Fibroblast of lung (primary cell): ENCODE results near the gene TRIM15. TPM values are rescaled to one million over a fixed set of nuclear protein-coding genes. Genes with fewer than 3 reads are reported as not detected.

Experiments
- DNase-seq, 2 donors: peaks; one replicate each; pipeline versions ENCODE4 v3.0.0 to v3.0.0-alpha.2; 2010; ENCODE audit warnings: low read depth in 2 of 2
- H2AFZ ChIP-seq: 2 replicates; pipeline ENCODE4 v1.5.1; 2012; ENCODE audit warnings: low read length, control low read depth, inconsistent platforms
- H3K27ac ChIP-seq: 2 replicates; pipeline ENCODE4 v1.5.1; 2011; ENCODE audit warnings: low read length, control low read depth; ENCODE audit not compliant: insufficient read depth
- H3K27me3 ChIP-seq: 2 replicates; pipeline ENCODE4 v1.5.1; 2011; ENCODE audit warnings: mild to moderate bottlenecking, low read length; ENCODE audit not compliant: control insufficient read depth, insufficient read depth
- H3K36me3 ChIP-seq: 2 replicates; pipeline ENCODE4 v1.5.1; 2011; ENCODE audit warnings: low read length; ENCODE audit not compliant: control insufficient read depth, insufficient read depth
- H3K4me1 ChIP-seq: 2 replicates; pipeline ENCODE4 v1.5.1; 2011; ENCODE audit warnings: low read length; ENCODE audit not compliant: control insufficient read depth, insufficient read depth; ENCODE audit errors: extremely low read depth
- H3K4me2 ChIP-seq: 2 replicates; pipeline ENCODE4 v1.5.1; 2011; ENCODE audit warnings: low read length, control low read depth; ENCODE audit not compliant: insufficient read depth; ENCODE audit errors: extremely low read depth
- H3K4me3 ChIP-seq, 4 experiments: fragments of 200-600 bp in 1 of 4; sonication (generic) in 1 of 4; replicated peaks in 1 of 4; 2 replicates each; pipeline ENCODE4 v1.5.1; 2011 to 2016; ENCODE audit warnings: low read length in 4 of 4, low read depth in 3 of 4, mild to moderate bottlenecking in 3 of 4, control low read depth in 2 of 4, inconsistent platforms in 1 of 4, mixed read lengths in 1 of 4; ENCODE audit not compliant: insufficient read depth in 1 of 4; ENCODE audit errors: control extremely low read depth in 1 of 4
- H3K79me2 ChIP-seq: 2 replicates; pipeline ENCODE4 v1.5.1; 2012; ENCODE audit warnings: mild to moderate bottlenecking, low read length, inconsistent platforms; ENCODE audit not compliant: control insufficient read depth, insufficient read depth
- H3K9ac ChIP-seq: 2 replicates; pipeline ENCODE4 v1.5.1; 2011; ENCODE audit warnings: mild to moderate bottlenecking, low read length, control low read depth; ENCODE audit not compliant: insufficient read depth
- H3K9me3 ChIP-seq: 2 replicates; pipeline ENCODE4 v1.5.1; 2012; ENCODE audit warnings: low read depth, low read length; ENCODE audit not compliant: control insufficient read depth, insufficient read depth
- H4K20me1 ChIP-seq: 2 replicates; pipeline ENCODE4 v1.5.1; 2011; ENCODE audit warnings: low read length; ENCODE audit not compliant: control insufficient read depth, insufficient read depth; ENCODE audit errors: extremely low read depth
- EZH2 ChIP-seq: IDR thresholded peaks from 2 replicates; pipeline ENCODE4 v1.5.1; 2012; ENCODE audit warnings: low read length, control low read depth, mild to moderate bottlenecking; ENCODE audit errors: missing control alignments
- polyA plus RNA-seq, 2 donors: library from polyadenylated mRNA; depleted of rRNA in 1 of 2; stranded (reverse) in 1 of 2; unstranded in 1 of 2; fragments of >200 nt; gene quantifications; 2 replicates each; pipeline ENCODE4 v1.2.1, GENCODE V29; 2011 to 2012; ENCODE audit warnings: missing spikeins in 1 of 2
- total RNA-seq: library from RNA; depleted of rRNA; stranded (reverse); fragments of >200 nt; gene quantifications from 2 replicates; pipeline ENCODE4 v1.2.1, GENCODE V29; 2014
- TF ChIP-seq, protein P1 (sequence below), 2 donors: IDR thresholded peaks in 1 of 2; conservative IDR thresholded peaks in 1 of 2; 1 replicate in 1 of 2; 2 replicates in 1 of 2; pipeline ENCODE4 v1.5.1; 2011 to 2012; ENCODE audit warnings: low read length in 2 of 2, control low read depth in 1 of 2, inconsistent platforms in 1 of 2, low read depth in 1 of 2, mild to moderate bottlenecking in 1 of 2

TRIM15 gene
- total and polyA plus RNA-seq, 2 donors (not counting 1 experiment from before 2014, with no cell fraction given) = not detected

DNA sequence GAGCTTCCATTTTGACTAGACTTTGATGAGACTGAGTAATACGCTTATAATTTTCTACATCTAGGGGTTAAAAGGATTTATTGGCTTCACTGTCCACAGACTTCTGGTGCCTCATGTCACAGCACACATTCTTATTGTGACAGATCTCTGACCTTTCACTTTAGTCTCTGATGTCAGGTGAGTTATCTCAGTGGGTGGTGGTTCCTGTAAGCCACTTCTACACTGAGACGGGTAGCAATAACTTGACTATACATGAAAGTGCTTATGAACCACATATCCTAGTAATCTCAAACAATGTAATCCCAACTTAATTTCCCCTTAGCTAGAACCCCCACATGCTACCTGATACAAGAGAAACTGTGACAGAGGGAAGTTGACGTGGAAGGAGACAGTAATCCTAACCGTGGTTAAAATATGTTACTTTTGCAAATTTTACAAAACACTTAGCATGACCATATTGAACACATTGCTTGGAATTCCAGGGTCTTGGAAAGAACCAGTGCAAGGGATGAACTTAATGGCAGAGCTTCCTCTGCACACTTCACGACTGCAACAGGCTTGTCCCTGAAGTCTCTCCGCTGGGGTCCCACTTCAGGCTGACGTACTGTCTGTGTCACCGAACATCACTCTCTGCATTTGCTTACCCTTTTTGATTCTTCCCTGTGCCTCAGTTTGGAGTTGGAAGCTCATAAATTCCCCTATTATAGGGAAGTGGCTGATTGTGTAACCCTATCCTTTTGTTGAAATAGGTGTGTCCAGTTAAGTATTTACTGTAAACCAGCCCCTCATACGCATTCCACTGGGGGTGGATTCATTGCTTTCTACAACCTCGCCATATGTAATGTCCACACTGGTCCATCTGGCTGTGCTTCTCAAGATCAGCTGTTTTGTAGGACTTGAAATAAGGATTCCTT, 33.8 kb upstream of the TRIM15 start:
- H3K9ac ChIP-seq = no peak overlapping the region
- no peak overlapping the region for H3K4me2 ChIP-seq
- no peaks in the 10 kb centered on the region for H3K9me3 ChIP-seq
- H3K4me3 ChIP-seq = no peak overlapping the region
- H3K79me2 ChIP-seq = no peaks in the 10 kb centered on the region
- no peaks in the 10 kb centered on the region for H3K36me3 ChIP-seq
- no peak for DNase-seq
- H4K20me1 ChIP-seq = no peaks in the 10 kb centered on the region
- no peak overlapping the region for H3K27ac ChIP-seq
- H3K27me3 ChIP-seq = peaks cover 33% of the 10 kb centered on the region
- no peak for TF ChIP-seq EZH2
- TF ChIP-seq, protein P1, sequence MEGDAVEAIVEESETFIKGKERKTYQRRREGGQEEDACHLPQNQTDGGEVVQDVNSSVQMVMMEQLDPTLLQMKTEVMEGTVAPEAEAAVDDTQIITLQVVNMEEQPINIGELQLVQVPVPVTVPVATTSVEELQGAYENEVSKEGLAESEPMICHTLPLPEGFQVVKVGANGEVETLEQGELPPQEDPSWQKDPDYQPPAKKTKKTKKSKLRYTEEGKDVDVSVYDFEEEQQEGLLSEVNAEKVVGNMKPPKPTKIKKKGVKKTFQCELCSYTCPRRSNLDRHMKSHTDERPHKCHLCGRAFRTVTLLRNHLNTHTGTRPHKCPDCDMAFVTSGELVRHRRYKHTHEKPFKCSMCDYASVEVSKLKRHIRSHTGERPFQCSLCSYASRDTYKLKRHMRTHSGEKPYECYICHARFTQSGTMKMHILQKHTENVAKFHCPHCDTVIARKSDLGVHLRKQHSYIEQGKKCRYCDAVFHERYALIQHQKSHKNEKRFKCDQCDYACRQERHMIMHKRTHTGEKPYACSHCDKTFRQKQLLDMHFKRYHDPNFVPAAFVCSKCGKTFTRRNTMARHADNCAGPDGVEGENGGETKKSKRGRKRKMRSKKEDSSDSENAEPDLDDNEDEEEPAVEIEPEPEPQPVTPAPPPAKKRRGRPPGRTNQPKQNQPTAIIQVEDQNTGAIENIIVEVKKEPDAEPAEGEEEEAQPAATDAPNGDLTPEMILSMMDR (conservative IDR thresholded peaks at IDR 0.05 in 1 of 2, IDR thresholded peaks at IDR 0.05 in 1 of 2; ENCODE audit: low read depth in 1 of 2, low read length in 2 of 2) = no peak
- H2AFZ ChIP-seq = no peak overlapping the region
- no peaks in the 10 kb centered on the region for H3K4me1 ChIP-seq

DNA sequence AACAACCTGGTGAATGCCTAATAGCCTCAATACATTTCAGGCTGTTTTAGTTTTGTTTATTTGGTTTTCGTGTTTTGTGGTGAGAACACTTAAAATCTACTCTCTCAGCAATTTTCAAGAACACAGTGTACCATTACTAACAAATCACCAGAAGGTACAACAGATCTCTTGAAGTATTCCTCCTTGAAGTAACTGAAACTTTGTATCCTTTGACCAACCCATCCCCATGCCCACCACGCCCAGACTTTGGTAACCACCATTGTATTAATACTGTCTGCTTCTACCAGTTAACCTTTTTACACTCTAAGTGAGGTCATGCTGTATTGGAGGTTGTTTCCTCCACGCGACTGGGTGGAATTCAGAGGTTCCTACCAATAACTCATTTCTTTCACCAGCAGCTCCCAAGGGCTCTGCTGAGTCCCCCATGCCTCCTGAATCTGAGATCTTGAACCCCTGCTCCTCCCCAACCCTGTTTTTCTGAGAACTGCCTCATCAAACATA, 33.1 kb upstream of the TRIM15 start:
- H3K27ac ChIP-seq = no peak overlapping the region
- no peaks in the 10 kb centered on the region for H4K20me1 ChIP-seq
- no peak overlapping the region for H3K4me3 ChIP-seq
- H2AFZ ChIP-seq = no peak overlapping the region
- no peak for DNase-seq
- no peak overlapping the region for H3K9ac ChIP-seq
- H3K79me2 ChIP-seq = no peaks in the 10 kb centered on the region
- no peak overlapping the region for H3K4me2 ChIP-seq
- H3K4me1 ChIP-seq = no peaks in the 10 kb centered on the region
- no peaks in the 10 kb centered on the region for H3K9me3 ChIP-seq
- TF ChIP-seq, protein P1 (conservative IDR thresholded peaks at IDR 0.05 in 1 of 2, IDR thresholded peaks at IDR 0.05 in 1 of 2; ENCODE audit: low read depth in 1 of 2, low read length in 2 of 2) = no peak
- no peak for TF ChIP-seq EZH2
- no peaks in the 10 kb centered on the region for H3K36me3 ChIP-seq
- H3K27me3 ChIP-seq = peaks cover 33% of the 10 kb centered on the region

DNA sequence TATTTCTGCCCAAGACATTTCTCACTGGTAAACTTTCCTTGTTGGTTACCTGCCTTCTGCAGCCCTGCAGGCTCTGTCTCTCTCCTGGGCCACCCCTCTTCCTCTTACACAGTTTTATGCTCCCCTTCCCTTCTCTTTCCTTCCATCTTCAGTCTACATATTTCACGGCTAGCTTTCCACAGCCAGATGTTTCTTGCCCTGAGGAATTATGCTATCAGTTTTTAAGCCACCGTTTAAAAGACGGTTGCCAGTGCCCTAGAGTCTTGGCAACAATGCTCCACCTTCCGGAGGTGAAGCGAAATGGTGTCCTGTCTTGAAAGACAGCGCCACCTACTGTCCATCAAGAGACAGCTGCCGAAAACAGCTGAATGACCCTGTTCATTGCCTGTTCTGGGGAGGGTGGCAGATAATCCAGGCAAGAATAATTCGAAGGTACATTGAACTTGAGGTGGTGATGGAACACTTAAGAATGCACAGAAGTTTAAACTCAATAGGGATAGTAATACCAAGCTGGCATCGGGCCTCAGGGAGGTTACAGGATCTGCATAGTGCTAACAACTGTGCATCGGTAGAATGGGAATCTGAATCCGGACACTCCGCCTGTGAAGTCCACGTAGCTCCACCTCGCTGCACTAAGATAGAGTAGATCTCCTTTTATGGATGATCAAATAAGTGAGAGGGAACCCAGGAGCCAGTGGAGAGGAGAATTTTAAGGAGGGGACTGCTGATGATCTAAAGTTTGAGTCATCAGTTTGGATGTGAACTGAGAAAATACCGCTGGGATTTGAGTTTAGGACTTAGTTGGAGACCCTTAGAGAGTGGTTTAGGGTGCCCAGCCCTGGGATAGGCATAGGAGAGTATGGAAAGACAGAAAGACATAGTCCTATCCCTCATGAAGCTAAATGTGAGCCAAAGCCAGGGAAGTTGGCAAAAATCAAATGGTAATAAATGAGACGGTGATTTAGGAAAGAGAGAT, 32.2 kb upstream of the TRIM15 start:
- no peaks in the 10 kb centered on the region for H3K36me3 ChIP-seq
- no peak for TF ChIP-seq EZH2
- TF ChIP-seq, protein P1 (conservative IDR thresholded peaks at IDR 0.05 in 1 of 2, IDR thresholded peaks at IDR 0.05 in 1 of 2; ENCODE audit: low read depth in 1 of 2, low read length in 2 of 2) = peak; percentile 96 to 100
- no peak overlapping the region for H3K27ac ChIP-seq
- no peak overlapping the region for H3K4me2 ChIP-seq
- H3K9me3 ChIP-seq = no peaks in the 10 kb centered on the region
- peak; percentile 79 to 90 for DNase-seq
- H3K4me1 ChIP-seq = no peaks in the 10 kb centered on the region
- no peak overlapping the region for H3K4me3 ChIP-seq
- H3K27me3 ChIP-seq = peaks cover 35% of the 10 kb centered on the region
- H3K79me2 ChIP-seq = no peaks in the 10 kb centered on the region
- no peak overlapping the region for H3K9ac ChIP-seq
- H2AFZ ChIP-seq = no peak overlapping the region
- H4K20me1 ChIP-seq = no peaks in the 10 kb centered on the region
